ENCODE results near the gene HDHD2.
"Not testable (repeated sequence)": the region's sequence is repeated elsewhere in the genome, so short reads cannot be mapped to it uniquely, and the experiment has no call there.

DNA sequence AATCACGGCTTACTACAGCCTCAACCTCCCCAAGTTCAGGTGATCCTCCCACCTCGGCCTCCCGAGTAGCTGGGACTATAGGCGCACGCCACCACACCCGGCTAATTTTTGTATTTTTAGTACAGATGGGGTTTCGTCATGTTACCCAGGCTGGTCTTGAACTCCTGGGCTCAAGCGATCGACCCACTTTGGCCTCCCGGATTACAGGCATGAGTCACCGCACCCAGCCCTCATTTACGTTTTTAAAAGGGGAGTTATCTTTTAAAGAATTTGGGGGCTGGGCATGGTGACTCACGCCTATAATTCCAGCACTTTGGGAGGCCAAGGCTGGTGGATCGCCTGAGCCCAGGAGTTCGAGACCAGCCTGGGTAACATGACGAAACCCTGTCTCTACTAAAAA is 8.1 kb upstream of the HDHD2 start:
- not testable (repeated sequence) for TF ChIP-seq POLR2A (IDR thresholded peaks at IDR 0.05; ENCODE audit: low read depth, low read length); POLR2AphosphoS5 (IDR thresholded peaks at IDR 0.05; ENCODE audit: low read depth, low read length); POU2F2 (IDR thresholded peaks at IDR 0.05; ENCODE audit: low read depth, low read length); TAF1 (IDR thresholded peaks at IDR 0.05; ENCODE audit: low read depth, low read length); SPI1 (IDR thresholded peaks at IDR 0.05; ENCODE audit: low read depth, low read length); PAX5 (IDR thresholded peaks at IDR 0.05; ENCODE audit: insufficient read depth, low read length, severe bottlenecking)
